ENCODE data around the gene FCRL6. TPM values are rescaled to one million over a fixed set of nuclear protein-coding genes. Genes with fewer than 3 reads are reported as not detected.
A peak's percentile ranks its signal among the peaks of the same experiment; 100 is the strongest.

Gene FCRL6
- total and polyA plus RNA-seq, 4 donors = 0.20 TPM; not detected in 3

DNA sequence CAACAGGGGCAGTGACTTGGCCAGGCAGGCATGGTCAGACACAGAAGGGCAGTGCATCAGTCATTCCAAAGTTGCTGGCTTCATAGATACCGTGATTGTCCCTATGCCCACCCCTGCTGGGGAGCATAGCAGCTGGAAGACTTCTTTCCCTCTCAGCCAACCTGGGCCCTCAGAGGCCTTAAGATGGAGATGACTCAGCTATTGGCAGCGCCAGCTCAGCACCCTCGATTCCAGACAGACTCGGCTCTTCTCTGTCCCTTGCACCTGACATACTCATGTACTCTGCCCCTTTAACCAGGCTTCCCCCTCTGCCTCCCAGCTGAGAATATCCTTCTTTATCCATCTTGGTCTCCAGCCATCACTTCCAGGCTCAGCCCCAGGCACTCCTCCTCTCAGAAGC is 41.3 kb downstream of the FCRL6 start:
- Histone ChIP-seq H3K27ac (ENCODE audit: low read depth, low read length) (no peak overlapping the region), H3K9me3 (ENCODE audit: control insufficient read depth, insufficient read depth, low read length) (no peaks in the 10 kb centered on the region), H3K4me3 (ENCODE audit: low read depth, low read length) (no peak overlapping the region), H3K27me3 (ENCODE audit: control insufficient read depth, insufficient read depth, low read length) (peaks cover 3% of the 10 kb centered on the region), H3K4me1 (ENCODE audit: control insufficient read depth, insufficient read depth, low read length) (no peaks in the 10 kb centered on the region), H3K36me3 (ENCODE audit: control insufficient read depth, insufficient read depth, low read length) (peaks cover 5% of the 10 kb centered on the region)
- 88% methylated on average over 4 of the region's 4 CpGs for WGBS (ENCODE audit: insufficient coverage)
- DNase-seq (ENCODE audit: low read depth in 4 of 6, low spot score in 6 of 6) = no peak

DNA sequence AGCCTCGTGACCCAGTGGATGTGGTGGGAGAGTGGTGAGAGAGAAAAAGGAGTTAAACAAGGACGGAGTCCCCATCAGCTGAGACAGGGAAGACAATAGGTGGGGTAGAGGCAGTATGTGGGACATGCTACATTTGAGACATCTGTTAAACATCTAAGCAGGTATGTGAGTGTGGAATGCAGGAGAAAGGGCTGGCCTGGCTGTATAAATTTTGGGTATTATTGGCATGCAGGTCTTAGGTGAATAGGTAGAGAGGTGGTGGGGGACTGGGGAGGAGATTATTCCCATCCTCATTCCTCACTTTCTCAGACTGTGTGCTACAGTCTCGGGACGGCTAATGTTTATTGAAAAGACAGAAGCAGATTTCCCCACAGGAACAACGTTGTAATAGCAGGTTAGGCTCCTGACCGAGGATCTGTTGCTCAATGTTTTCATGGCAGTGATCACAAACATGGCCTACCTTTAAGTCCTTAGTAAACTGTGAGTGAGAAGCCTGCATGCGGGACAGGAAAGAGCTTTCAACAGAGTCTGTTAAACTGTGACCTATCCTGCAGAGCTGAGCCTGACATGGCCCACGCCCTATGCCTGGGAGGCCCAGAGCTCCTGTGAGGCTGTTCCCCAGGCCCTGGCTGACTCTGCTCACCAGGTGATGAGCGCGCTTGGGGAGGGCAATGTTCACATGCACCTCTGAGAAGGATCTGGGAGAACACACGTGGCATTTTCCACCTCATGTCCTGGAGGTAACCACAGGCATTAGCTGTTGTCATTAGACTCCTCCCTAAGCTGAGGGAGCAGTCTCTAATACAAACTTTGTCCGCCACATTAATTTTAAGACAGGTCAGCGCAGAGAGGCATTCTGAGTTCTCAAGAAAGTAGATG is 43.8 kb downstream of the FCRL6 start:
- no peak for DNase-seq (ENCODE audit: low read depth in 4 of 6, low spot score in 6 of 6)
- Histone ChIP-seq H3K9me3 (ENCODE audit: control insufficient read depth, insufficient read depth, low read length) (no peaks in the 10 kb centered on the region), H3K4me3 (ENCODE audit: low read depth, low read length) (no peak overlapping the region), H3K27me3 (ENCODE audit: control insufficient read depth, insufficient read depth, low read length) (peaks cover 3% of the 10 kb centered on the region), H3K27ac (ENCODE audit: low read depth, low read length) (no peak overlapping the region), H3K36me3 (ENCODE audit: control insufficient read depth, insufficient read depth, low read length) (no peaks in the 10 kb centered on the region), H3K4me1 (ENCODE audit: control insufficient read depth, insufficient read depth, low read length) (no peaks in the 10 kb centered on the region)
- WGBS (ENCODE audit: insufficient coverage) = 81% methylated on average over 10 of the region's 13 CpGs

DNA sequence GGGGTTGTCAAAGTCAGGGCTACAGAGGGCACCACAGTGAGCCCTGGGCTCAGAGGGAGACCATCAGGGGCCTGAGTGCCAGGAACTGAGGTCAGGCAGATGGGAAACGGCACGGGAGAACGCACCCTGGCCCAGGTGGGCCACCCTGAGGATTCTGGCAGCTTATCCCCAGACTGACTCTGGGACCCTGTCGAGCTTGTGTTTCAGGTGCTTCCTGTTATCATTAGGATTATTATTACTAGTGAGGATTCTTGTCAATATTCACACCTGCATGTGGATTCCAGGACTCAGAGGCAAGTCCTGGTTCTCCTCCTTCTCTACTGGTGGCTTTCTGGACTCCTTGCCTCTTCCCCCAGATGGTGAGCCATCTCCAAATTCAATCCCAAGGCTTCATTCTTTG is 45.1 kb downstream of the FCRL6 start:
- Histone ChIP-seq H3K4me3 (ENCODE audit: low read depth, low read length) (no peak overlapping the region), H3K9me3 (ENCODE audit: control insufficient read depth, insufficient read depth, low read length) (no peaks in the 10 kb centered on the region), H3K27ac (ENCODE audit: low read depth, low read length) (no peak overlapping the region), H3K36me3 (ENCODE audit: control insufficient read depth, insufficient read depth, low read length) (no peaks in the 10 kb centered on the region), H3K27me3 (ENCODE audit: control insufficient read depth, insufficient read depth, low read length) (peaks cover 3% of the 10 kb centered on the region), H3K4me1 (ENCODE audit: control insufficient read depth, insufficient read depth, low read length) (no peaks in the 10 kb centered on the region)
- 55% methylated on average over 3 of the region's 4 CpGs for WGBS (ENCODE audit: insufficient coverage)
- DNase-seq (ENCODE audit: low read depth in 4 of 6, low spot score in 6 of 6) = no peak

DNA sequence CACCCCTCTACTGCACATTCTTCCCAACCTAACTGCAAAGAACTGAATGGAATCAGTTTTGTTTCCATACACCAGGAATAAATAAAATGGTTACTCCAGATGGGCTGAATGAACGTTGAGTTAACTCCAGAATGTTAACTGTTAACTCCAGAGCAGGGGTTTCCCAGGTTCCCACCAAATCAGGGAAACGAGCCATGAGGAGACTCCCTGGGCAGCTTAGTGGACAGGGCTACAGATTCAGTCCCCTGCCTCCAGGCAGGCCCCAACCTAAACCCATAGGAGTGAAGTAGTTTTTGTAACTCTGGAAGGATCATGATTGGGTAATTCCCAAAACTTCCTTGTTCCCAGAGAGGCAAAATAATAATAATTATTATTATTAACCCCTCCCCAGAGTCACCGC is 46.2 kb downstream of the FCRL6 start:
- Histone ChIP-seq H3K27me3 (ENCODE audit: control insufficient read depth, insufficient read depth, low read length) (peaks cover 3% of the 10 kb centered on the region), H3K27ac (ENCODE audit: low read depth, low read length) (no peak overlapping the region), H3K4me1 (ENCODE audit: control insufficient read depth, insufficient read depth, low read length) (no peaks in the 10 kb centered on the region), H3K36me3 (ENCODE audit: control insufficient read depth, insufficient read depth, low read length) (no peaks in the 10 kb centered on the region), H3K9me3 (ENCODE audit: control insufficient read depth, insufficient read depth, low read length) (no peaks in the 10 kb centered on the region), H3K4me3 (ENCODE audit: low read depth, low read length) (no peak overlapping the region)
- no peak for DNase-seq (ENCODE audit: low read depth in 4 of 6, low spot score in 6 of 6)
- 17% methylated on average over 2 of the region's 3 CpGs for whole genome bisulfite sequencing (ENCODE audit: insufficient coverage)

DNA sequence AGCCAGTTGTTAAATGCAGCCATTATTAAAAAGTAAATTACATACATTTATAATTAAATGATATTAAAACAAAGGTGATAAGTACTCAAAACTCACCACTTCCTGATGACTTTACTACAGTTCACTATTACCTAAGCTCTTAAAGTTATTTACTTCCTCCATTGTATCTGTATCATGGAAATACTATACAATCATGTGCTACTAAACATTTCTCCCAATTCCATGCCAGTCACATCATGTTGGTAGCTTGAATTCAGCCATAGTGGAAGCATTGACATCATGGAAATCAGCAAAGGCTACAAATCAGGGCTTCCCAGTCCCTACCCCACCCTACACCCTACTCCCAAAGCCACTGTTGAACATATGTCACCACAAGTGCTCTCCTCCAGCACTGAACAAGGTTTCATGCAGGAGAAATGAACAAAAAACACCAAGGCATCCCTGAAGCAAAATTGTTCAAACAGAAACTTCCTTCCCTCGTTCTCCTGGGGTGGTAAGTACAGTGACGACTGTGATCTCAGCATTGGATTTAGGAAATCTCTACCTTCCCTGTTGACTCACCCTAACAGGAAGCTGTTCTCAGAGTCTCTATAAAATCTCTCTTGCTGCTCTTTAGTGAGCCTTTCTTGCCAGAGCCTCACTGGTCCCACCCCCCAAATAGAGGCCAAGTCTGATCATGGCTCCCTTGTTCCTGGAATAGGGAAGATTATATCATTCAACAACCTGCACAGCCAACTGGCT is 47.6 kb downstream of the FCRL6 start:
- WGBS (ENCODE audit: insufficient coverage) = 73% methylated on average over 2 of the region's 2 CpGs
- DNase-seq (ENCODE audit: low read depth in 4 of 6, low spot score in 6 of 6) = no peak

DNA sequence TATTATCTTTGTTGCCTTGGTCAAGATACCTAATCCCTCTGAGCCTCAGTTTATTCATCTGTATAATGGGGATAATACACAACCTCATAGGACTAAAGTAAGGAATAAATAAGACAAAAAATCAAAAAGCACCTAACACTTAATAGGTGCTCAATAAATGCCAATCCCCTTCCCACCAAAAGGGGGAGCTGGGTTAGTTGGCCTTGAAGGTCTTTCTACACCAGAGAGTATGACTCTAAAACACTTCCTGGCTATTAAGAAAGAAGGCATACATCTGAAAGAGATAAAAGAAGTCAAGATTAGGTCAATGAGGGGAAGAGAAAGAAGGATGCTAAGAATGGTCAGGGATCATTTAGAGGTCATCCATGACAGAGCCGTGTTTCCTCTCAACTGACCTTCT is 49.2 kb downstream of the FCRL6 start:
- no peak for DNase-seq (ENCODE audit: low read depth in 4 of 6, low spot score in 6 of 6)
- Histone ChIP-seq H3K27ac (ENCODE audit: low read depth, low read length) (no peak overlapping the region), H3K4me3 (ENCODE audit: low read depth, low read length) (no peak overlapping the region), H3K36me3 (ENCODE audit: control insufficient read depth, insufficient read depth, low read length) (no peaks in the 10 kb centered on the region), H3K4me1 (ENCODE audit: control insufficient read depth, insufficient read depth, low read length) (peaks cover 11% of the 10 kb centered on the region), H3K9me3 (ENCODE audit: control insufficient read depth, insufficient read depth, low read length) (no peaks in the 10 kb centered on the region), H3K27me3 (ENCODE audit: control insufficient read depth, insufficient read depth, low read length) (peaks cover 3% of the 10 kb centered on the region)
- no CpG with 5 or more reads among the region's 1 CpG for WGBS (ENCODE audit: insufficient coverage)

More for the DNA sequence above, 47.6 kb downstream of the FCRL6 start:
- Histone ChIP-seq H3K27ac (ENCODE audit: low read depth, low read length) (no peak overlapping the region), H3K4me3 (ENCODE audit: low read depth, low read length) (no peak overlapping the region), H3K9me3 (ENCODE audit: control insufficient read depth, insufficient read depth, low read length) (no peaks in the 10 kb centered on the region), H3K4me1 (ENCODE audit: control insufficient read depth, insufficient read depth, low read length) (peaks cover 5% of the 10 kb centered on the region), H3K27me3 (ENCODE audit: control insufficient read depth, insufficient read depth, low read length) (peaks cover 3% of the 10 kb centered on the region), H3K36me3 (ENCODE audit: control insufficient read depth, insufficient read depth, low read length) (no peaks in the 10 kb centered on the region)

DNA sequence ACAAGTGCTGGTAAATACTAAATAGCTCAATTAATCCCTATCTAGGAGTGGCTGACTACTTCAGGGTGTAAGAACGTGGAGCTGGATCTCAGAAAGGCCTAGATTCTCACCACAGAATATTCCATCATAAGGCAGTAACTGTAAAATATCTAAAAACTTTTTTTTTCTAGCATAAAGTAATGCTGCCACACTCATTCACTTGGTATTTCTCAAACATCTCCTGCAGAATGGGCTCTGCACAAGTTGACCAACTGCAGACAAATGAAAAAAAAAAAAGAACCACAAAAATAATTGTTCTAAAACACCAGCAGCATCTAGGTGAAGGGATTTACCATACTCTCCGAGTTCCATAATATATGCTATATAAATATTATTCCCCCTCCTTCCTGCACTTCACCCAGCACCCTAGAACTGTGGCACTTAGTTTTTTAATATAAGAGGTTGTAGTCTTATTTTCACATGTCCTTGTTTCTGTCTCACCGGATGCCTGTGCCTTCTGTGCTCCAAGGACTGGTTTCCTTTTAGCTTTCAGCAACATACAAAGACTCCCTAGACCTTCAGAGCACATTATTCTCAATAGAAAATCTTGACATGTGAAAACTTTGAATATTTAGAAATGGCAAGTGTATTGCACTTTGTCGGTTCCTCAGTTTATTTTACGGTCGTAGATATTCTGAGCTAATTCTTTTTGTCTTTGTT is 51.4 kb downstream of the FCRL6 start:
- WGBS (ENCODE audit: insufficient coverage) = 4% methylated on average over 3 of the region's 6 CpGs
- H3K9me3 ChIP-seq (ENCODE audit: control insufficient read depth, insufficient read depth, low read length) = no peaks in the 10 kb centered on the region
- no peaks in the 10 kb centered on the region for H3K36me3 ChIP-seq (ENCODE audit: control insufficient read depth, insufficient read depth, low read length)
- no peak for DNase-seq (ENCODE audit: low read depth in 4 of 6, low spot score in 6 of 6)
- H3K4me3 ChIP-seq (ENCODE audit: low read depth, low read length) = peak overlapping the region; percentile 53
- no peak overlapping the region for H3K27ac ChIP-seq (ENCODE audit: low read depth, low read length)
- H3K27me3 ChIP-seq (ENCODE audit: control insufficient read depth, insufficient read depth, low read length) = no peaks in the 10 kb centered on the region
- H3K4me1 ChIP-seq (ENCODE audit: control insufficient read depth, insufficient read depth, low read length) = peaks cover 11% of the 10 kb centered on the region

DNA sequence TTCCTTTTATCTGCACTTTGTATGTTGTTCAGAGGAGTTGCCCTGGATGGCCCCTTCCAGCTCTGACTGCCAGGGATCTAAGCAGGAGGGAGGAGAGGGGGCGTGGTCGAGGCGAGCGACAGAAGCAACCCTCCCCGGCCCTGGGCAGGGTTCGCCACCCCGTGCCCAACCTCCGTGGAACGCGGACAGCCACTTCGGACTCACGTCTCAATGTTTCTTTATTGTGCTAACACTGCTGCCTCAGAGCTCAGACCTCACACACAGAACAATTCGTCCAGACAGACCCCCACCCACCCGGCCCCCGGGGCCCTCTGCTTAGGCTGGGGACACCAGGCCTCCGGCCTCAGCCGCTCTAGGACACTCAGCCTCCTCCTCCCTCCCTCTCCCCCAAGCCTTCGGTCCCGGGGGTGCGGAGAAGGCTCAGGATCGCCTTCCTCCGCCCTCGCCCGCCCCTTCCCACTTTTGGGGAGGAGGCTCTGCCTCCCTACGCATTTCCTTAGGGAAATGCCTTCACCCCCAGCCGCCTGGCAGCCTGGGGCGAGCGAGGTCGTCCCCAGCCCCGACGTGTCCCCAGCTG is 52.0 kb downstream of the FCRL6 start:
- H3K27me3 ChIP-seq (ENCODE audit: control insufficient read depth, insufficient read depth, low read length) = no peaks in the 10 kb centered on the region
- peak overlapping the region; percentile 58 for H3K27ac ChIP-seq (ENCODE audit: low read depth, low read length)

DNA sequence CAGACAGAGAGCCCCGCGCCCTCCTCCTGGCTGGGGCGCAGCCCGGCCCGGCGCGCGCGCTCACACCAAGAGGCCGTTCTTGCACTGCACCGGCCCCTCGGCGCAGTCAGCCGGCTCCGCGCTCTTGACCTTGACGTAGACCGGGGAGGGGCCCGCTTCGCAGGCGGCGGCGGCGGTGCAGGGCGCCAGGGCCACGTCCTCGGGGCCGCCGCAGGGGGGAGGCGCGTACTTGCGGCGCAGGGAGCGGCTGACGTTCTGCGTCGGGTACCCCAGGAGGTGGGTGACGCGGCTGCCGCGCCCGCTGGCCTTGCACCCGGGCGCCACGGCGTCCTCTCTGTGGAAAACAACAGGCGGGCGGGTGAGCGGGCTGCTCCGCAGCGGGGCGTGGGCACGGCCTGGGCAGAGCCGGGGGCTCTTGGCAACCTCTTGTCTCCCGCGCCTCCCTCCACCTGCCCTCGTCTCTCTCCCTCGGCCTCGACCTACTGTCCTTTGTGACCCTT is 52.6 kb downstream of the FCRL6 start:
- Histone ChIP-seq H3K36me3 (ENCODE audit: control insufficient read depth, insufficient read depth, low read length) (no peaks in the 10 kb centered on the region), H3K27ac (ENCODE audit: low read depth, low read length) (peak overlapping the region; percentile 58), H3K27me3 (ENCODE audit: control insufficient read depth, insufficient read depth, low read length) (no peaks in the 10 kb centered on the region), H3K4me3 (ENCODE audit: low read depth, low read length) (peak overlapping the region; percentile 53), H3K9me3 (ENCODE audit: control insufficient read depth, insufficient read depth, low read length) (no peaks in the 10 kb centered on the region), H3K4me1 (ENCODE audit: control insufficient read depth, insufficient read depth, low read length) (peaks cover 11% of the 10 kb centered on the region)
- peak in 3 of 6 donors; percentile 44 to 85 (median 84) for DNase-seq (ENCODE audit: low read depth in 4 of 6, low spot score in 6 of 6)
- 1% methylated on average over 59 of the region's 59 CpGs for WGBS (ENCODE audit: insufficient coverage)

More for the DNA sequence above, 52.0 kb downstream of the FCRL6 start:
- WGBS (ENCODE audit: insufficient coverage) = 2% methylated on average over 27 of the region's 31 CpGs
- peak overlapping the region; percentile 53 for H3K4me3 ChIP-seq (ENCODE audit: low read depth, low read length)
- DNase-seq (ENCODE audit: low read depth in 4 of 6, low spot score in 6 of 6) = peak in 4 of 6 donors; percentile 19 to 78 (median 48)
- H3K4me1 ChIP-seq (ENCODE audit: control insufficient read depth, insufficient read depth, low read length) = peaks cover 11% of the 10 kb centered on the region
- H3K36me3 ChIP-seq (ENCODE audit: control insufficient read depth, insufficient read depth, low read length) = no peaks in the 10 kb centered on the region
- H3K9me3 ChIP-seq (ENCODE audit: control insufficient read depth, insufficient read depth, low read length) = no peaks in the 10 kb centered on the region

All from spinal cord (tissue), 10 donors.